SW 1271 (cell line): Measurements from ENCODE around the gene LDLRAD3.

Experiments used
- DNase-seq, 2 experiments: peaks; one replicate each; lab custom pipeline; 2025; lab: John Stamatoyannopoulos, UW

The LDLRAD3 gene

DNA sequence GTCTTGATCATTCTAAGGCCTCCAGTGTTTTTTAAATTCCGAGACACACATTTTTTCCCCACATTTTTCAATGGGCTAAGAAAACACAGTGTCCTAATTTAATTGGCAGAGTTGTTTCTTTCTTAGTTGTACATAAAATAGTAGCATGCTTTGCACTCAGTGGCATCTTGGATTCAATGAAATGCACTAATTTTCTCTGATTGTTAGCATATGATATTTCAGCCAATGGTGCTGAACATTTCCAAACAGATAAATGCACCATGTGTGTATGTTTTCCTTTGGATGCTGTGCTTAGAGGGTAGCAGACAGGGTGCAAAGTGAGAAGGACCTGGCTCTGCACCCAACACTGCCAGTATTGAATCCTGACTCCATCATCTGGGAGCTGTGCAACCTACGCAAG lies 103.5 kb downstream of the LDLRAD3 start:
- DNase-seq, result no peak

- no peak for DNase-seq
Measured at GRCh38 chr11:36048496-36049247, 104.8 kb downstream of the LDLRAD3 start.

DNA sequence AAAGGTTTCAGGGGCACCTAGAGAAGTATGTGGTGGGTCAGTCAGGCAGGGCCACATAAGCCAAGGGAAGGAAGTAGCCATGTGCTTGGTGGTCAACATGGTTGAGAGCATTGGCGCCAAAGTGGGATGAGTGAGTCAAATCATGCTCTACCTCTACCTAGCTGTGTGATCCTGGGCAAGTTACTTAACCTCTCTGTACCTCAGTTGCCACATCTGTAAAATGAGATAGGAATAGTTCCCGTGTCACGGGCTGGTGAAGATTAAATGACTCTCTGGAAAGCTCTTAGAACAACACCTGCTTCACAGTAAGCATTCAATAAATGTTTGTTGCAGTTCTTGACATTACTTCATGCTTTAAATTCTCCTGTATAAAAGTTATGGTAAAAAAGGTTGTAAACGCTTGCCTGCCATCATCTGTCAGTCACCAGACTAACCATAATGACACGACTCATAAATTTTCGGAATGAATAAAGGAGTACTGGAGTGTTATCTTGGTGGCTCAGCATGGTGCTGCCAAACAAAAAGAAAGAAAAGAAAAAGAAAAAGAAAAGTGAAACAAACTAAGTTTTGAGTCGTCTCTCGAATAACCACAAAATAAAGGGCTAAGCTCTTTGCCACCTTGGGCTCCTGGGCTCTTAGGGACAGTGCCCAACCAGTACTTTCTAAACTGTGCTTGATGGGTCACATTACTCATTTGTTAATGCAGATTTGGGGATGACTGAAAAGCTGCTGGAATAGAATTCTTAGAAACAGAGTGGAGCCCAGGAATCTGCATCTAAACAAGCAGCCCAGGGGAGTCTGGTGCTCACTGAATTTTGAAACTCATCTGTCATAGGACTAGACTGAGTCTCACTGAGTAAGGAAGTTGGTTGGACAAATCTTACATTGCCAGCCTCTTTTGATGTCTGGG lies 107.6 kb downstream of the LDLRAD3 start:
- DNase-seq, result no peak

DNA sequence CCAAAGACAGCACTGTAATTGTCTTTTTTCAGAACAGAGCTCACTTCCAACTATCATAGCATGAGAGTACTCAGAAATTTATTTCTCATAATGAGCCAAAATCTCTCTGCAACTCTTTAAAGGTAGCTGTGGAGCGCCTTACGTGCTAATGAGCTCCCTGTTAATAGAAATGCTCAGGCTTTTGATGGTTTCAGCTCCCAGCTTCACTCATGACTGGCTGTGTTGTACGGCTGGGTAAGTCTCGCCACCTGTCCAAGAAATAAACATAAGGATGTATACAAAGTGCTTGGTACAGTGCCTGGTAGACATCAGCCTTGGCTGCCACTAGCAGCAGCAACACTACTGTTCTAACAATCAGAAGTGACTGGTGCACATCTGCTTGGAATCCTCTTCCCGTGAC lies 109.4 kb downstream of the LDLRAD3 start:
- no peak for DNase-seq

- no peak for DNase-seq
Measured at GRCh38 chr11:36053862-36054261, 110.0 kb downstream of the LDLRAD3 start.

GRCh38 chr11:36054628-36055027 lies 110.8 kb downstream of the LDLRAD3 start:
- DNase-seq, result no peak

DNA sequence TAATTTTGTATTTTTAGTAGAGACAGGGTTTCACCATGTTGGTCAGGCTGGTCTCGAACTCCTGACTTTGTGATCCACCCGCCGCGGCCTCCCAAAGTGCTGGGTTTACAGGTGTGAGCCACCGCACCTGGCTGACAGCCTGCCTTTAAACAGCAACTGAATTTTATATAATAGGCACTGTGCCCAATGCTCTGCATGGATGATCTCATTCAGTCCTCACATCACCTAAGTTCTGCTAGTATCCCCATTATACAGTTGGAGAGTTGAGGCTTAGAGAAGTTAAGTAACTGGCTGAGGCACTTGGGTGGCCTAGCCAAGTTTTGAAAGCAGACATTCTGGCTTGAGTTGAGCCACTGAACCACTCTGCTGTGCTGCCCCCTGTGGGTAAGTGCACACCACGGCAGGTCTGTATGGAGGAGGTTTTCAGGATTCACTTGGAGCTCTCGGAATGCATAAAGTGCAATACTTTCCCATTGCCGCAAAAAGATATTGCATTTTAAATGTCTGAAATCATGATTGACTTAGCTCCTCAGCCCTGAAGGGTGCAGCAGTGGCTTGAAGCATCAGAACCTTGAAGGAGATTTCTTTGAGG lies 112.4 kb downstream of the LDLRAD3 start:
- no peak for DNase-seq

DNA sequence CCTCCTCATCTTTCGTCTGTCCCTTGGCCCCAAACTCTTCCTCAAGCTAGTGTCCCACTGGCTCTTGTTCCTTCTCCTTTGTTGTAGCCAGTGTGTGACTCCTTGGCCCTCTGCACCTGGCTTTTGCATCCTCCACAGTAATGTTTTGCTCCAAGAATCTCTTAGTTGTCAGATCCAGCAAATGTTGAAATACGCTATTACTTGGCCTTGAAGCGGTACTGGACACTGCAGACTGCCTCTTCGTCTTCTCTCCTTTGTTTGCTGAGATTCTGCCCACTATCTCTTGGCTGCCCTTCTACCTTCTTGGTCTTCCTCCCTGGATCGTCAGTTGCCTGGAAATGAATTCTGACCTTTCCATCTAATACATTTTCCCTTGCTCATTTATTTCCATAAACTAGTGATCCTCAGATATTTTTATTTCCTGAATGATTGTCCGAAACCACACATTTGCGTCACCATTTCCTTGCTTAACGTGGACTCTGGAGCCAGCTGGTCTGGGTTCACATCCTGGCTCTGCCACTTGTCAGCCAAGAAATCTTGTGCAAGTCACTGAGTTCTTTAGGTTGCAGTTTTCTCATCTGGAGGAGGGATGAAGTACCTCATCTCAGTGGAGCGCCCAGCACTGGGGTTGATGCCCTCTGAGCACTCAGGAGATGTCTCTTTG lies 113.6 kb downstream of the LDLRAD3 start:
- DNase-seq, result no peak

DNA sequence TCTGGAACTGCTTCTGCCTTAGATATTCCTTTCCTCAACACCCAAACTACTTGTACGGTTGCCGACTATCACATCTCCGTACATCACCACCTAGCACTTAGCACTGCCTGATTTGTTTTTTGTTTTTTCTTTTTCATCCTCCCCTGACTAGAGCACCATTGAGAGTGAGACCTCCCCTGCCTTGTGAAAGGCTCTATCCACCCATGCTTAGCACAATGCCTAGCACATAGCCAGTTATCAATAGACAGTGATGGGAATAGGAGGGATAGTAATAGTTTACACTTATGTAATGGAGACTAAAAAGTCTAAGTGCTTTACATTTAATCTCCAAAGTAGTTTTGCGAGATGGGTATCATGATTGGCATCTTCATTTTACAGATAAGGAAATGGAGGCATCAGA lies 115.8 kb downstream of the LDLRAD3 start:
- DNase-seq, result no peak

GRCh38 chr11:36060926-36061325 lies 117.1 kb downstream of the LDLRAD3 start:
- DNase-seq, result no peak

GRCh38 chr11:36061471-36061870 lies 117.6 kb downstream of the LDLRAD3 start:
- DNase-seq, result no peak

GRCh38 chr11:36062796-36063365 lies 119.0 kb downstream of the LDLRAD3 start:
- no peak for DNase-seq

DNA sequence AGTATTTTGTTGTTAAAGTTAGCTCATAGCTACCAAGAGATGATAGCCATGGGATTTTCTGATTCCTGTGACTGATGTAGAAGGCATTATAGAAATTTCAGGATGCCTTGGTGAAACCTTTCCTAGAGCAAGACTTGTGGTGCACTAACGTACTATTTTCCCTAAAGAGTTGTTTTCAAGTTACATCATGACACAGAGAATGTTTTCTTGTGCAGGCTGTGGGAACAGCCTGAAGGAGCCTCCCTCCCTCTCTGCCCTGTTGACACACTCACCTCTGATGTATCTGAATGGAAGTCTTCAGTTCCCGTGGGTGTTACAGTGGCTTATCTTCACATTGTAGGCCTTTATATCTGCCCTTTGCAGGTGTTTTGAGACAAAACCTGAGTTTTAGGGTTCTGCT lies 121.6 kb downstream of the LDLRAD3 start:
- DNase-seq, result no peak

GRCh38 chr11:36066891-36067290 lies 123.0 kb downstream of the LDLRAD3 start:
- no peak for DNase-seq

DNA sequence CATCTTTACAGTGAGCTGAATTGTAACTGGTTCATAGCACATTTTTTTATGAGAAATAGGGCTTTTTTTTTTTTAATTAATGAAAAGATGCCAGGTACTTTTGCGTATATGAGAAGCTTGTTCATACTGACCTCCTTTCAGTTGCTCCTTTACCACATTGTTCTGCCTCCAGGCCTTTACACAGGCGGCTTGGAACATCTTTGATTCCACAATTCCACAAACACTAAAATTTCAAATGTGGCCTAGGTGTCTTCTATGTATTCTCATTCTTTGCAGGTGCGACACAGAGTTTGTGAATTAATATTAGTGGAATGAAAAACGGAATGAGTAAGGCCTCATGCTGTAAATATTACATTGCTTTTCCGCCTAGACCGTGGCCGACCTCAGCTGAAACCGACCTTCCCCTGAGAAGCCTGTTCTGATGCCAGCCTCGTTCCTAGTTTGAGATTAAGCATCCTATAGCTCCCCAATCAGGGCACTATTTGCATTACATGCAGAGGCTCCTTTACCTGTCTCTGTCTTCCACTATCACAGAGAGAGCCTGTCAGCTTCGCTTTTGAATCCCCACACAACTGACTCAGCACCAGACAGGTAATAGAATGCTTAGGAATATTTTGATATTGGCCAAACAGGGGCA lies 125.8 kb downstream of the LDLRAD3 start:
- DNase-seq, result no peak

DNA sequence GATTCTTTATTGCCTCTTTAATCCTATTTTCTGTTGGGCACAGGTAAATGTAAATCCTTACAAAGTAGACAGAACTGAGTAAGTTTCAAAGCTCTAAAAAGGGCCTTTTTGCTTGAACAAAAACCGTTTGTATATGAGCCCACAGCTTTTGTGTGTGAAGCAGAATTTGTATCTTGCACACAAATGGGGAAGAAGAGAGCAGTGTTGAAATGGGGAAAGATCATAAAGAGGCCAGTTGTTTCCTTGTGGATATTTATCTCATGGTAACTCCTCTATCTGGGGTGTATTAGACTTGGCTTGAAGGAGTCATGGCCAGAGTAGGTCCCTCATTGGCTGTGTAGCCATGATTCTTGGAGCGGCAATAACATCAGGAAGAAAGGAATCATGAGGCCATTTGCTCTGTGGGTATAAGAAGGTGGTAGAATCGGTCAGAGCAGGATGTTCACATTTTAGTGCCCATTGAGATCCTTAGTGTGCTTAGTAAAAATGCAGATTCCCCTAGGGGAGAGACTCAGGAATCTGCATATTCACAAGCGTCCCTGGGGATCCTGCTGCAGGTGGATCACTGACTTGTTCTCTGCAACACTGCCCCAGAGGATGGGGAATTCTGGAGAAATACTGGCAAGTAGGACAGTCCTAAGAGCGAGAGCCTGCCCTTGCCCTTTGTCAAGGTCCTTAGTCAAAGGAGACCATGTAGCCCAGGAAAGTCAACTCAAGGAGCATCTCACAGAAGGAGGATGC lies 126.5 kb downstream of the LDLRAD3 start:
- no peak for DNase-seq

GRCh38 chr11:36070954-36071330 lies 127.1 kb downstream of the LDLRAD3 start:
- no peak for DNase-seq

GRCh38 chr11:36071917-36072500 lies 128.1 kb downstream of the LDLRAD3 start:
- no peak for DNase-seq

DNA sequence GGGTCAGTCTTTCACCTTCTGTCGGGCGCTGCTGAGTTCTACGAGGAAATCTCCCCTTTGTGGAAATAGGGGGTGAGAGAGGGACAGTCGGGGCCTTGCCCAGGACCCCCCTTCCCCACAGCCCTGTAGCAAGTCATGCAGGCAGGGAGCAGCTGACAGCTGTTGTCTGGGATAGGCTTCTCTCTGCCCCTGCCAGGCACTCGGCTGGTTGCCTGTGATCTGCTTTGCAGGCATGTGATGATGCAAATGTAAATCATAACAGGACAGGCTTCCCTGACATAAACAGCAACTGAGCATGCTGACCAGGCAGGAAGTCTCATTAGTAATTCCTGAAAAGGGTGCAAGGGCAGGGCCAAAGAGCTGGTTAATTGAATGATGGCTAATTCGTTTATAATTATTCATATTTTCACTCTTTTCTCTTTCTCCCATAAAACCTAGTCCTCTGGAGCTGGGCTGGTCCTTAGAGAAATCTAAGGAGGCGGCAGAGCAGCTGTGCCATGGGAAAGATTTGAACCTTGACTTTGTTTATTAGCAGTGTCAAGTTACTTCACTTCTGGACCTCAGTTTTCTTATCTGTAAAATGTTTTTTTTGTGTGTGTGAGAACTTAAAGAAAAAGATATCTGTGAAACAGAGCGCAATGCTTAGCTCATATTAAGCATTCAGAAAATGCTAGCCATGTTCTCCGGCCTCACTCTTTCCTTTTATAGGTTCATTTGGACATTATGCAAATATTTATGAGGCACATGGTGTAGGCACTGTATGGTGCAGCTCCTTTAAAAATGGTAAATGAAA lies 129.7 kb downstream of the LDLRAD3 start:
- no peak for DNase-seq
